H9 (cell line): Measurements from ENCODE around the gene PAFAH1B1. TPM values are rescaled to one million over a fixed set of nuclear protein-coding genes. Genes with fewer than 3 reads are reported as not detected.

Experiments used
- DNase-seq: peaks from one replicate; pipeline ENCODE4 v3.0.0-alpha.2; 2017
- H2AFZ ChIP-seq: one replicate; pipeline ENCODE4 v1.6.1; 2013; ENCODE audit warnings: mild to moderate bottlenecking, low read length, control low read depth, moderate library complexity
- H2AK5ac ChIP-seq: 2 replicates; pipeline ENCODE4 v1.6.1; 2013; ENCODE audit warnings: low read length, control low read depth, mixed read lengths; ENCODE audit not compliant: insufficient read length
- H2BK120ac ChIP-seq: one replicate; pipeline ENCODE4 v1.6.1; 2013; ENCODE audit warnings: low read depth, mild to moderate bottlenecking, low read length, control low read depth, inconsistent platforms; ENCODE audit not compliant: poor library complexity, severe bottlenecking
- H2BK12ac ChIP-seq: 2 replicates; pipeline ENCODE4 v1.6.1; 2013; ENCODE audit warnings: low read length, control low read depth, mixed read lengths, low read depth; ENCODE audit not compliant: insufficient read length
- H2BK15ac ChIP-seq: 2 replicates; pipeline ENCODE4 v1.6.1; 2013; ENCODE audit warnings: low read depth, low read length, control low read depth
- H2BK20ac ChIP-seq: one replicate; pipeline ENCODE4 v1.6.1; 2013; ENCODE audit warnings: low read depth, mild to moderate bottlenecking, low read length, control low read depth, inconsistent platforms; ENCODE audit not compliant: poor library complexity, severe bottlenecking
- H2BK5ac ChIP-seq: 2 replicates; pipeline ENCODE4 v1.6.1; 2013; ENCODE audit warnings: low read length, control low read depth, mixed read lengths; ENCODE audit not compliant: insufficient read length
- H3K14ac ChIP-seq: 2 replicates; pipeline ENCODE4 v1.6.1; 2013; ENCODE audit warnings: low read length, control low read depth; ENCODE audit not compliant: insufficient read depth
- H3K18ac ChIP-seq: 2 replicates; pipeline ENCODE4 v1.6.1; 2013; ENCODE audit warnings: low read depth, mild to moderate bottlenecking, mixed read lengths, low read length, control low read depth; ENCODE audit not compliant: insufficient read length
- H3K23ac ChIP-seq: 2 replicates; pipeline ENCODE4 v1.6.1; 2013; ENCODE audit warnings: low read length, control low read depth, mixed read lengths, low read depth; ENCODE audit not compliant: insufficient read length
- H3K23me2 ChIP-seq: 2 replicates; pipeline ENCODE4 v1.6.1; 2013; ENCODE audit warnings: low read depth, mild to moderate bottlenecking, mixed read lengths, low read length, control low read depth; ENCODE audit not compliant: insufficient read length, poor library complexity, severe bottlenecking
- H3K27ac ChIP-seq: 2 replicates; pipeline ENCODE4 v1.5.1; 2013; ENCODE audit warnings: low read length, control low read depth, mixed read lengths, low read depth; ENCODE audit not compliant: insufficient read length
- H3K27me3 ChIP-seq: 2 replicates; pipeline ENCODE4 v1.6.1; 2013; ENCODE audit warnings: low read length, control low read depth, inconsistent platforms; ENCODE audit not compliant: insufficient read depth
- H3K4ac ChIP-seq: 2 replicates; pipeline ENCODE4 v1.6.1; 2013; ENCODE audit warnings: low read depth, mild to moderate bottlenecking, control low read depth, inconsistent platforms, low read length, moderate library complexity
- H3K4me1 ChIP-seq: 2 replicates; pipeline ENCODE4 v1.6.1; 2013; ENCODE audit warnings: low read length, control low read depth, inconsistent platforms; ENCODE audit not compliant: insufficient read depth
- H3K4me2 ChIP-seq: 2 replicates; pipeline ENCODE4 v1.6.1; 2013; ENCODE audit warnings: low read length, control low read depth, mixed read lengths; ENCODE audit not compliant: insufficient read length, insufficient read depth
- H3K56ac ChIP-seq: 2 replicates; pipeline ENCODE4 v1.6.1; 2013; ENCODE audit warnings: low read depth, mild to moderate bottlenecking, mixed read lengths, low read length, control low read depth; ENCODE audit not compliant: insufficient read length
- H3K79me1 ChIP-seq: 2 replicates; pipeline ENCODE4 v1.6.1; 2013; ENCODE audit warnings: low read depth, mild to moderate bottlenecking, moderate library complexity, low read length, control low read depth, inconsistent platforms; ENCODE audit not compliant: insufficient read depth, poor library complexity, severe bottlenecking
- H3K79me2 ChIP-seq: 2 replicates; pipeline ENCODE4 v1.6.1; 2013; ENCODE audit warnings: low read length, control low read depth, inconsistent platforms; ENCODE audit not compliant: insufficient read depth
- H3K9ac ChIP-seq: 2 replicates; pipeline ENCODE4 v1.6.1; 2013; ENCODE audit warnings: low read length, control low read depth, mixed read lengths; ENCODE audit not compliant: insufficient read length; ENCODE audit errors: extremely low read depth
- H3K9me3 ChIP-seq: one replicate; pipeline ENCODE4 v1.6.1; 2013; ENCODE audit warnings: low read depth, low read length, inconsistent platforms; ENCODE audit not compliant: control insufficient read depth
- H3T11ph ChIP-seq: one replicate; pipeline ENCODE4 v1.6.1; 2013; ENCODE audit warnings: mild to moderate bottlenecking, low read length, control low read depth, inconsistent platforms
- H4K20me1 ChIP-seq: one replicate; pipeline ENCODE4 v1.6.1; 2013; ENCODE audit not compliant: control insufficient read depth, insufficient read length, insufficient read depth
- H4K5ac ChIP-seq: 2 replicates; pipeline ENCODE4 v1.6.1; 2013; ENCODE audit warnings: low read depth, mild to moderate bottlenecking, mixed read lengths, low read length, control low read depth; ENCODE audit not compliant: insufficient read length
- H4K8ac ChIP-seq: replicated peaks from 2 replicates; pipeline ENCODE4 v1.6.1; 2013; ENCODE audit warnings: low read length, control low read depth, mixed read lengths, low read depth; ENCODE audit not compliant: insufficient read length
- H4K91ac ChIP-seq: 2 replicates; pipeline ENCODE4 v1.6.1; 2013; ENCODE audit warnings: low read depth, mild to moderate bottlenecking, moderate library complexity, mixed read lengths, low read length, control low read depth; ENCODE audit not compliant: insufficient read length
- H3K27ac Mint-ChIP-seq, 3 experiments: 2 replicates in 2 of 3; 3 replicates in 1 of 3; pipeline ENCODE4 v1.8.0; 2020 to 2021; ENCODE audit warnings: mixed read lengths in 3 of 3, mild to moderate bottlenecking in 1 of 3, moderate library complexity in 1 of 3
- H3K27me3 Mint-ChIP-seq: 2 replicates; pipeline ENCODE4 v1.8.0; 2021; ENCODE audit warnings: low read depth, mild to moderate bottlenecking, moderate library complexity, mixed read lengths
- H3K36me3 Mint-ChIP-seq, 3 experiments: 2 replicates in 2 of 3; 3 replicates in 1 of 3; pipeline ENCODE4 v1.8.0; 2020 to 2021; ENCODE audit warnings: low read depth in 3 of 3, mixed read lengths in 3 of 3; ENCODE audit not compliant: insufficient read depth in 1 of 3
- H3K4me1 Mint-ChIP-seq, 2 experiments: 2 replicates each; pipeline ENCODE4 v1.8.0; 2020; ENCODE audit warnings: mixed read lengths in 2 of 2
- H3K4me3 Mint-ChIP-seq, 2 experiments: 2 replicates in 1 of 2; 3 replicates in 1 of 2; pipeline ENCODE4 v1.8.0; 2020 to 2021; ENCODE audit warnings: mild to moderate bottlenecking in 2 of 2, mixed read lengths in 2 of 2, moderate library complexity in 1 of 2
- H3K9me3 Mint-ChIP-seq, 2 experiments: 2 replicates in 1 of 2; 3 replicates in 1 of 2; pipeline ENCODE4 v1.8.0; 2020; ENCODE audit warnings: mild to moderate bottlenecking in 2 of 2, mixed read lengths in 2 of 2, moderate library complexity in 1 of 2
- WGBS: extraction: QIAGEN DNeasy Blood & Tissue Kit; methylation state at CpG from one replicate; pipeline ENCODE4 v1.1.7; 2013; ENCODE audit warnings: missing lambda C conversion rate, low lambda C conversion rate, mixed read lengths; ENCODE audit not compliant: insufficient read length; ENCODE audit errors: extremely low coverage; 5-methylcytosine and 5-hydroxymethylcytosine counted together
- total RNA-seq: library from RNA; stranded (reverse); gene quantifications from 2 replicates; pipeline ENCODE4 v1.2.1, GENCODE V29; 2021
- TF ChIP-seq, protein P1 (sequence below): fragments of 200-600 bp; sonication (generic); conservative IDR thresholded peaks from 3 replicates; pipeline ENCODE4 v1.8.0; 2021; ENCODE audit warnings: antibody characterized with exemption, mild to moderate bottlenecking

PAFAH1B1 gene
- total RNA-seq, 1 experiment from 2014 or later: 134 TPM

GRCh38 chr17:2580661-2581060 is 12.8 kb upstream of the PAFAH1B1 start:
- no peaks in the 10 kb centered on the region for H3K36me3 Mint-ChIP-seq
- Histone ChIP-seq H3K9ac (no peak overlapping the region), H2AFZ (no peak overlapping the region), H4K20me1 (no peaks in the 10 kb centered on the region), H2AK5ac (no peak overlapping the region), H3K14ac (no peak overlapping the region), H4K5ac (no peak overlapping the region), H3K56ac (no peak overlapping the region), H3K79me1 (no peaks in the 10 kb centered on the region), H3K4me2 (no peak overlapping the region), H3K9me3 (no peaks in the 10 kb centered on the region), H4K8ac (no peak overlapping the region), H3K4ac (no peak overlapping the region), H3K4me1 (no peaks in the 10 kb centered on the region), H2BK12ac (no peak overlapping the region), H3K27me3 (no peaks in the 10 kb centered on the region), H3K18ac (no peak overlapping the region), H4K91ac (no peak overlapping the region), H3K23me2 (no peaks in the 10 kb centered on the region), H2BK5ac (no peak overlapping the region), H3K79me2 (no peaks in the 10 kb centered on the region), H3T11ph (no peak overlapping the region), H2BK15ac (no peak overlapping the region), H2BK20ac (no peak overlapping the region), H3K23ac (no peak overlapping the region), H3K27ac (no peak overlapping the region), H2BK120ac (no peak overlapping the region)
- no peak for DNase-seq
- peak overlapping the region; percentile 24 to 92 (median 80); a peak in 4 of 7 replicates for H3K27ac Mint-ChIP-seq
- no peak overlapping the region for H3K4me3 Mint-ChIP-seq
- H3K4me1 Mint-ChIP-seq: peaks cover 11 to 12% of the 10 kb centered on the region in 2 experiments
- TF ChIP-seq, protein P1, sequence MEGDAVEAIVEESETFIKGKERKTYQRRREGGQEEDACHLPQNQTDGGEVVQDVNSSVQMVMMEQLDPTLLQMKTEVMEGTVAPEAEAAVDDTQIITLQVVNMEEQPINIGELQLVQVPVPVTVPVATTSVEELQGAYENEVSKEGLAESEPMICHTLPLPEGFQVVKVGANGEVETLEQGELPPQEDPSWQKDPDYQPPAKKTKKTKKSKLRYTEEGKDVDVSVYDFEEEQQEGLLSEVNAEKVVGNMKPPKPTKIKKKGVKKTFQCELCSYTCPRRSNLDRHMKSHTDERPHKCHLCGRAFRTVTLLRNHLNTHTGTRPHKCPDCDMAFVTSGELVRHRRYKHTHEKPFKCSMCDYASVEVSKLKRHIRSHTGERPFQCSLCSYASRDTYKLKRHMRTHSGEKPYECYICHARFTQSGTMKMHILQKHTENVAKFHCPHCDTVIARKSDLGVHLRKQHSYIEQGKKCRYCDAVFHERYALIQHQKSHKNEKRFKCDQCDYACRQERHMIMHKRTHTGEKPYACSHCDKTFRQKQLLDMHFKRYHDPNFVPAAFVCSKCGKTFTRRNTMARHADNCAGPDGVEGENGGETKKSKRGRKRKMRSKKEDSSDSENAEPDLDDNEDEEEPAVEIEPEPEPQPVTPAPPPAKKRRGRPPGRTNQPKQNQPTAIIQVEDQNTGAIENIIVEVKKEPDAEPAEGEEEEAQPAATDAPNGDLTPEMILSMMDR: no peak
- H3K27me3 Mint-ChIP-seq: peaks cover 1% of the 10 kb centered on the region
- H3K9me3 Mint-ChIP-seq: no peaks in the 10 kb centered on the region; a peak in 1 of 5 replicates
- no CpG with 5 or more reads among the region's 5 CpGs for WGBS
